IMR-90 (cell line): ENCODE measurements around the gene CUL4B. TPM values are rescaled to one million over a fixed set of nuclear protein-coding genes. Genes with fewer than 3 reads are reported as not detected.

Source experiments
- ATAC-seq: fragments of 200-7000 bp; cut with Tn5 transposase; 2 replicates; pipeline ENCODE4 v1.9.1; 2020; ENCODE audit warnings: low read depth, mild to moderate bottlenecking, moderate library complexity
- BruUV-seq: library from RNA; stranded (reverse); fragments of 400-500 nt; replicated peaks from 2 replicates; lab custom pipeline; 2021; lab: Mats Ljungman, UMichigan
- CTCF ChIA-PET: fragments of 300-600 bp; formaldehyde crosslinking; extraction: SDS; loops from one replicate; lab custom pipeline; 2021; ENCODE audit warnings: antibody characterized with exemption; lab: Yijun Ruan, JAX
- POLR2A ChIA-PET: fragments of 300-600 bp; sonication (Branson Sonifier 250); formaldehyde crosslinking; loops from one replicate; lab custom pipeline; 2022; ENCODE audit warnings: antibody characterized with exemption; ENCODE audit not compliant: unreplicated experiment; lab: Charles Lee
- DNase-seq: peaks from one replicate; pipeline ENCODE4 v3.0.0; 2013
- H2AFZ ChIP-seq: replicated peaks from 2 replicates; pipeline ENCODE3; 2013; ENCODE audit warnings: low read length, mild to moderate bottlenecking; ENCODE audit not compliant: poor library complexity
- H2AK5ac ChIP-seq: 2 replicates; pipeline ENCODE4 v1.6.1; 2013; ENCODE audit warnings: low read depth, low read length, inconsistent platforms
- H2AK9ac ChIP-seq: replicated peaks from 2 replicates; pipeline ENCODE3; 2013; ENCODE audit warnings: mild to moderate bottlenecking, low read depth, low read length, moderate library complexity; ENCODE audit not compliant: poor library complexity
- H2BK120ac ChIP-seq: 2 replicates; pipeline ENCODE4 v1.6.1; 2013; ENCODE audit warnings: low read depth, low read length, inconsistent platforms
- H2BK15ac ChIP-seq: 3 replicates; pipeline ENCODE4 v1.6.1; 2013; ENCODE audit warnings: low read depth, low read length, inconsistent platforms
- H2BK20ac ChIP-seq: 2 replicates; pipeline ENCODE4 v1.6.1; 2013; ENCODE audit warnings: low read depth, mild to moderate bottlenecking, inconsistent platforms, low read length, moderate library complexity
- H2BK5ac ChIP-seq: 2 replicates; pipeline ENCODE4 v1.6.1; 2013; ENCODE audit warnings: mild to moderate bottlenecking, low read depth, low read length, inconsistent platforms; ENCODE audit not compliant: poor library complexity, severe bottlenecking
- H3K14ac ChIP-seq: replicated peaks from 2 replicates; pipeline ENCODE4 v1.6.1; 2013; ENCODE audit warnings: low read depth, low read length, inconsistent platforms
- H3K18ac ChIP-seq: 2 replicates; pipeline ENCODE4 v1.6.1; 2013; ENCODE audit warnings: low read depth, low read length, control low read depth
- H3K23ac ChIP-seq: 2 replicates; pipeline ENCODE4 v1.6.1; 2013; ENCODE audit warnings: low read depth, low read length, inconsistent platforms
- H3K27ac ChIP-seq: 2 replicates; pipeline ENCODE4 v1.5.1; 2013; ENCODE audit warnings: mild to moderate bottlenecking, control low read depth, low read length; ENCODE audit not compliant: insufficient read depth
- H3K27me3 ChIP-seq: 2 replicates; pipeline ENCODE4 v1.6.1; 2013; ENCODE audit warnings: low read length; ENCODE audit not compliant: control insufficient read depth, insufficient read depth
- H3K36me3 ChIP-seq: 2 replicates; pipeline ENCODE4 v1.6.1; 2013; ENCODE audit warnings: low read length, mixed read lengths; ENCODE audit not compliant: control insufficient read depth, insufficient read depth
- H3K4ac ChIP-seq: 2 replicates; pipeline ENCODE4 v1.6.1; 2013; ENCODE audit warnings: low read depth, low read length, inconsistent platforms
- H3K4me1 ChIP-seq: 2 replicates; pipeline ENCODE4 v1.6.1; 2013; ENCODE audit warnings: low read length, mixed read lengths; ENCODE audit not compliant: control insufficient read depth, insufficient read depth
- H3K4me2 ChIP-seq: 2 replicates; pipeline ENCODE4 v1.6.1; 2013; ENCODE audit warnings: low read depth, mild to moderate bottlenecking, control low read depth, low read length, moderate library complexity
- H3K4me3 ChIP-seq: 2 replicates; pipeline ENCODE4 v1.5.1; 2013; ENCODE audit warnings: low read depth, mild to moderate bottlenecking, control low read depth, low read length, moderate library complexity; ENCODE audit not compliant: insufficient read depth
- H3K56ac ChIP-seq: 2 replicates; pipeline ENCODE4 v1.6.1; 2013; ENCODE audit warnings: low read length, inconsistent platforms; ENCODE audit not compliant: insufficient read depth; ENCODE audit errors: extremely low read depth
- H3K79me1 ChIP-seq, 2 experiments: 2 replicates each; pipeline ENCODE4 v1.6.1; 2013; ENCODE audit warnings: low read length in 2 of 2, inconsistent platforms in 1 of 2, low read depth in 1 of 2
- H3K9ac ChIP-seq: 2 replicates; pipeline ENCODE4 v1.6.1; 2013; ENCODE audit warnings: low read depth, low read length, control low read depth
- H3K9me1 ChIP-seq: 2 replicates; pipeline ENCODE4 v1.6.1; 2013; ENCODE audit warnings: low read length, inconsistent platforms; ENCODE audit not compliant: insufficient read depth
- H3K9me3 ChIP-seq: 2 replicates; pipeline ENCODE4 v1.6.1; 2013; ENCODE audit warnings: low read length; ENCODE audit not compliant: control insufficient read depth, insufficient read depth
- H4K20me1 ChIP-seq: 2 replicates; pipeline ENCODE4 v1.6.1; 2013; ENCODE audit warnings: low read length, inconsistent platforms; ENCODE audit not compliant: insufficient read depth
- H4K5ac ChIP-seq: 2 replicates; pipeline ENCODE4 v1.6.1; 2013; ENCODE audit warnings: mild to moderate bottlenecking, low read depth, low read length, control low read depth
- H4K8ac ChIP-seq, 2 experiments: 2 replicates each; pipeline ENCODE4 v1.6.1; 2013; ENCODE audit warnings: low read depth in 2 of 2, low read length in 2 of 2, control low read depth in 1 of 2, inconsistent platforms in 1 of 2
- H4K91ac ChIP-seq: 2 replicates; pipeline ENCODE4 v1.6.1; 2013; ENCODE audit warnings: low read depth, low read length, inconsistent platforms; ENCODE audit not compliant: insufficient read depth
- BHLHE40 ChIP-seq: fragments of 150-350 bp; IDR thresholded peaks from 2 replicates; pipeline ENCODE4 v1.6.1; 2016; ENCODE audit warnings: mild to moderate bottlenecking, low read depth, low read length
- CEBPB ChIP-seq: IDR thresholded peaks from 2 replicates; pipeline ENCODE4 v1.6.1; 2012; ENCODE audit warnings: low read depth, low read length, improper control_type of control experiment
- CHD1 ChIP-seq: IDR thresholded peaks from 2 replicates; pipeline ENCODE4 v1.6.1; 2012; ENCODE audit warnings: low read depth, low read length, improper control_type of control experiment
- CTCF ChIP-seq: conservative IDR thresholded peaks from 2 replicates; pipeline ENCODE4 v1.5.1; 2012; ENCODE audit warnings: mild to moderate bottlenecking, low read depth, low read length, improper control_type of control experiment
- FOS ChIP-seq: fragments of 150-350 bp; IDR thresholded peaks from 2 replicates; pipeline ENCODE4 v1.6.1; 2016; ENCODE audit warnings: low read depth, low read length
- MAFK ChIP-seq: IDR thresholded peaks from 2 replicates; pipeline ENCODE4 v1.6.1; 2012; ENCODE audit warnings: low read depth, low read length, improper control_type of control experiment
- MAZ ChIP-seq: IDR thresholded peaks from 2 replicates; pipeline ENCODE4 v1.6.1; 2012; ENCODE audit warnings: low read depth, mild to moderate bottlenecking, low read length, improper control_type of control experiment, moderate library complexity, borderline replicate concordance
- MXI1 ChIP-seq: IDR thresholded peaks from 2 replicates; pipeline ENCODE4 v1.6.1; 2012; ENCODE audit warnings: low read depth, mild to moderate bottlenecking, low read length, moderate library complexity, borderline replicate concordance
- NFE2L2 ChIP-seq: fragments of 150-350 bp; IDR thresholded peaks from 2 replicates; pipeline ENCODE4 v1.6.1; 2016; ENCODE audit warnings: low read depth, mild to moderate bottlenecking, low read length
- POLR2A ChIP-seq: IDR thresholded peaks from 2 replicates; pipeline ENCODE4 v1.6.1; 2012; ENCODE audit warnings: mild to moderate bottlenecking, low read depth, low read length
- RAD21 ChIP-seq: IDR thresholded peaks from 2 replicates; pipeline ENCODE4 v1.6.1; 2012; ENCODE audit warnings: low read length, improper control_type of control experiment
- RCOR1 ChIP-seq: IDR thresholded peaks from 2 replicates; pipeline ENCODE4 v1.6.1; 2012; ENCODE audit warnings: mild to moderate bottlenecking, low read length, improper control_type of control experiment; ENCODE audit not compliant: insufficient replicate concordance
- RFX5 ChIP-seq: IDR thresholded peaks from 2 replicates; pipeline ENCODE4 v1.8.0; 2012; ENCODE audit warnings: low read depth, mild to moderate bottlenecking, low read length, moderate library complexity
- SMC3 ChIP-seq: fragments of 150-350 bp; IDR thresholded peaks from 2 replicates; pipeline ENCODE4 v1.6.1; 2016; ENCODE audit warnings: low read depth, mild to moderate bottlenecking, antibody characterized with exemption, low read length, moderate library complexity
- WGBS, 2 experiments: methylation state at CpG; one replicate each; pipeline versions ENCODE4 v1.1.5 to v1.1.7; 2013; ENCODE audit warnings: missing lambda C conversion rate in 2 of 2; ENCODE audit not compliant: insufficient read length in 1 of 2; ENCODE audit errors: extremely low coverage in 2 of 2; 5-methylcytosine and 5-hydroxymethylcytosine counted together
- dilution Hi-C: fragments of 300-500 bp; cut with HindIII; formaldehyde crosslinking; loops from one replicate; pipeline ENCODE4 v1.14.3; 2018; ENCODE audit warnings: low sequenced_read_pairs; ENCODE audit not compliant: unreplicated experiment
- in situ Hi-C: fragments of 300-500 bp; cut with MboI; formaldehyde crosslinking; loops from 3 replicates; pipeline ENCODE4 v1.14.3; 2019; ENCODE audit warnings: low sequenced_read_pairs, inconsistent platforms, mixed read lengths
- intact Hi-C: fragments of 100-400 bp; cut with micrococcal nuclease; formaldehyde crosslinking; loops from 2 replicates; pipeline ENCODE4 v1.10.0; 2022
- polyA plus RNA-seq, 3 experiments: library from polyadenylated mRNA; depleted of rRNA; stranded (reverse); fragments of >200 nt; gene quantifications; 2 replicates each; pipeline ENCODE4 v1.2.3, GENCODE V29; 2012; ENCODE audit warnings: low replicate concordance in 1 of 3
- total RNA-seq: library from RNA; depleted of rRNA; stranded (reverse); fragments of >200 nt; gene quantifications from 2 replicates; pipeline ENCODE4 v1.2.3, GENCODE V29; 2012
- TF ChIP-seq, protein P1 (sequence below): fragments of 150-350 bp; IDR thresholded peaks from 2 replicates; pipeline ENCODE4 v1.6.1; 2016; ENCODE audit warnings: low read depth, mild to moderate bottlenecking, low read length, moderate library complexity, borderline replicate concordance
- TF ChIP-seq, protein P2 (sequence below): fragments of 150-350 bp; IDR thresholded peaks from 2 replicates; pipeline ENCODE4 v1.6.1; 2017; ENCODE audit warnings: mild to moderate bottlenecking, antibody characterized with exemption, low read length, low read depth

Gene CUL4B
- total and polyA plus RNA-seq, 2 of the 4 experiments (the other 2 are of a cell fraction) = 19.4 to 30.9 TPM

- Histone ChIP-seq H3K79me1 (no peaks in the 10 kb centered on the region), H4K8ac (no peak overlapping the region), H2BK120ac (no peak overlapping the region), H3K18ac (no peak overlapping the region), H2AFZ (no peak overlapping the region), H2BK5ac (no peak overlapping the region), H3K4ac (no peak overlapping the region), H3K4me2 (no peak overlapping the region), H3K56ac (no peak overlapping the region), H3K4me3 (no peak overlapping the region), H4K5ac (no peak overlapping the region), H3K27ac (no peak overlapping the region), H2AK9ac (no peak overlapping the region), H3K9me3 (no peaks in the 10 kb centered on the region), H3K4me1 (no peaks in the 10 kb centered on the region), H3K14ac (no peak overlapping the region), H4K20me1 (no peaks in the 10 kb centered on the region), H2AK5ac (no peak overlapping the region), H3K9ac (no peak overlapping the region), H3K36me3 (no peaks in the 10 kb centered on the region), H3K23ac (no peak overlapping the region), H2BK15ac (no peak overlapping the region), H3K27me3 (no peaks in the 10 kb centered on the region), H2BK20ac (no peak overlapping the region), H3K9me1 (no peaks in the 10 kb centered on the region; the same call in 1 of the 2 replicates), H4K91ac (no peak overlapping the region)
- intact Hi-C loops = loop anchor here (10.0 kb wide), 1 partner anchor 1190 kb away; no protein-coding TSS in a partner anchor
- no TSS peak for BruUV-seq
- TF ChIP-seq MAFK (no peak), CHD1 (no peak), CTCF (no peak), NFE2L2 (no peak), RFX5 (no peak), MAZ (no peak), CEBPB (no peak), MXI1 (no peak), POLR2A (no peak), FOS (no peak), SMC3 (no peak), RAD21 (no peak), BHLHE40 (no peak), RCOR1 (no peak)
- TF ChIP-seq, protein P1, sequence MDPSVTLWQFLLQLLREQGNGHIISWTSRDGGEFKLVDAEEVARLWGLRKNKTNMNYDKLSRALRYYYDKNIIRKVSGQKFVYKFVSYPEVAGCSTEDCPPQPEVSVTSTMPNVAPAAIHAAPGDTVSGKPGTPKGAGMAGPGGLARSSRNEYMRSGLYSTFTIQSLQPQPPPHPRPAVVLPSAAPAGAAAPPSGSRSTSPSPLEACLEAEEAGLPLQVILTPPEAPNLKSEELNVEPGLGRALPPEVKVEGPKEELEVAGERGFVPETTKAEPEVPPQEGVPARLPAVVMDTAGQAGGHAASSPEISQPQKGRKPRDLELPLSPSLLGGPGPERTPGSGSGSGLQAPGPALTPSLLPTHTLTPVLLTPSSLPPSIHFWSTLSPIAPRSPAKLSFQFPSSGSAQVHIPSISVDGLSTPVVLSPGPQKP = no peak
- TF ChIP-seq, protein P2, sequence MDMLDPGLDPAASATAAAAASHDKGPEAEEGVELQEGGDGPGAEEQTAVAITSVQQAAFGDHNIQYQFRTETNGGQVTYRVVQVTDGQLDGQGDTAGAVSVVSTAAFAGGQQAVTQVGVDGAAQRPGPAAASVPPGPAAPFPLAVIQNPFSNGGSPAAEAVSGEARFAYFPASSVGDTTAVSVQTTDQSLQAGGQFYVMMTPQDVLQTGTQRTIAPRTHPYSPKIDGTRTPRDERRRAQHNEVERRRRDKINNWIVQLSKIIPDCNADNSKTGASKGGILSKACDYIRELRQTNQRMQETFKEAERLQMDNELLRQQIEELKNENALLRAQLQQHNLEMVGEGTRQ = no peak
- no peak for ATAC-seq
- DNase-seq = no peak
- WGBS, 2 experiments = no CpG with 5 or more reads among the region's 1 CpG
- ChIA-PET POLR2A (no interaction called here), CTCF (no interaction called here)
- in situ Hi-C loops = loop anchor here (10.0 to 25.0 kb wide), 2 partner anchors 160 to 258 kb away; no protein-coding TSS in a partner anchor
- dilution Hi-C loops = no loop called here
These were observed 56.2 kb downstream of the CUL4B start for GRCh38 chrX:120504569-120504968.
